HG02970 (cell line): ENCODE results near the gene ALPK3.

ENCODE experiments used
- ATAC-seq: cut with Tn5 transposase; IDR thresholded peaks from one replicate; pipeline ENCODE4 v1.9.1; 2021; ENCODE audit warnings: mild to moderate bottlenecking, moderate library complexity, moderate number of reproducible peaks; ENCODE audit not compliant: unreplicated experiment, low FRiP score

Gene ALPK3

GRCh38 chr15:84798436-84798946 lies 18.7 kb upstream of the ALPK3 start:
- no peak for ATAC-seq

- ATAC-seq = no peak
Measured at GRCh38 chr15:84799511-84800187, 17.5 kb upstream of the ALPK3 start.

- no peak for ATAC-seq
Measured at GRCh38 chr15:84800365-84800806, 16.8 kb upstream of the ALPK3 start.

GRCh38 chr15:84804005-84804900 lies 12.9 kb upstream of the ALPK3 start:
- no peak for ATAC-seq

GRCh38 chr15:84805221-84805620 lies 11.9 kb upstream of the ALPK3 start:
- no peak for ATAC-seq

GRCh38 chr15:84807228-84807627 lies 9.9 kb upstream of the ALPK3 start:
- no peak for ATAC-seq

DNA sequence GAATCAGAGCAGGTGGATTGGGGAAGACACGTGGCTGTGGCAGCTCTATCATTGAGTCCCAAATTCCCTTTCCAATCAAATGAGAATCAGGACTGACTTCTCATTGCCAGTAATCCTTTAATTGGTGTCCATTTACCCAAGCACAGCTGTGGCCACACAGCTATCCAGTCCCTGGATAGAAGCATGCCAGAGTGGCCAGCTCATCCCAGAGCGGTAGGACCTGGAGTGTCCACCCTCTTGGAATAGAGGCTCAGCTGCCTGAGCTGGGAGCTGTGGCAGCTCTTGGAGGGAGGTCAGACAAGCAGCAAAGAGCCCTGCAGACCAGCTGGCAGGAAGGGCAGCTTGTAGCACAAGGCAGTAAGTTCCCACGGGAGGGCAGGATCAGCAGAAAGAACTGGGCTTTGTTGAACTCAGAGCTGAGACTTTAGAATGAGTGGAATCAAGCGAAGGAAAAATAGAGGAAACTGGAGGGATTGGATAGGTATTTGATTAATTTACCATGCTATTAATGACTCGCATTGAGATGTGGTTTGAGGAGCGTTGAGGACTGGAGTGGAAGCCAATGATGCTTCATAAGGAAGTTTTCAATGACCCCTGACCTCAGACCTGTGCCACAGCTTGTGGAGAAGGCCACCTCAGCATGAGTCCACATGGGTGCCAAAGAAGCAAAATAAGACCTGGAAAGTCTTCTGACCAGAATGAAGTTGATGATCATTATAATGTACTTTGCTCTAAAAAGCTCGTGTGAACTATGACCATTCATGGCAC lies 6.9 kb upstream of the ALPK3 start:
- no peak for ATAC-seq

- no peak for ATAC-seq
Measured at GRCh38 chr15:84811151-84811550, 6.0 kb upstream of the ALPK3 start.

DNA sequence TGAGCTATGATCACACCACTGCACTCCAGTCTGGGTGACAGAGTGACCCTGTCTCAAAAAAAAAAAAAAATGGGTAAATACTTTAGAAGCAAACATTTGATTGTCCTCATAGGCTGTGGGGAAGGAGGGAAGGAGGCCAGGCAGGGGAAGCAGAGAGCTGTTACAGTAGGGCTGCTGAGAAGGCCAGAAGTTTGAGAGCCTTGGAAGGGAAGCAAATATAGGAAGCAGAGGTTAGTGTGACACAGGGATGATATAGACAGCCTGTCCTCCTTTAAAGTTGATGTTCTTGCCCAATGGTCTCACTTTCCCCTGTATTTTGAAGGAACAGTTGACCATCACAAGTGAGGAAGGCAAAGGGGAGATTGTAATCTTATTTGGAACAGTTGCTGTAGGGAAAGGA lies 5.3 kb upstream of the ALPK3 start:
- ATAC-seq = no peak

DNA sequence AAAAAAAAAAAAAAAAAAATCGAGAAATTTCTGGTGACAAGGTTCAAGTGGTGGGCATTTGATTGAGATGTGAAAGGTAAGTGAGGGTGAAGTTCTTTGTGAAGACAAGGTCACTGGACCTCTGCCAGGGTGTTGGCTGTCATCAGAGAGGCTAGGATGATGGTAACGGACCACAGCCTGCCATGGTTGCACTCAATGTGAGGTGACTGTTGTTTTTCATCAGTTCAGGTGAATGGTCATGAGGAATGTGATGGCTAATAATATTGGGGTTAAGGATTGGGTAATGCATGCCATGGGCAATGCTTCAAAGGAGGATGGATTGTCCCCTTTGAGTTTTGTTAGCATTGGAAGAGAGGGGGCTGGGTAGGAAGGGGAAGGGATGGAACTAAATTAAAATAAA lies 4.3 kb upstream of the ALPK3 start:
- ATAC-seq = no peak

GRCh38 chr15:84813435-84813834 lies 3.7 kb upstream of the ALPK3 start:
- ATAC-seq = no peak

- no peak for ATAC-seq
Measured at GRCh38 chr15:84813931-84814330, 3.2 kb upstream of the ALPK3 start.

DNA sequence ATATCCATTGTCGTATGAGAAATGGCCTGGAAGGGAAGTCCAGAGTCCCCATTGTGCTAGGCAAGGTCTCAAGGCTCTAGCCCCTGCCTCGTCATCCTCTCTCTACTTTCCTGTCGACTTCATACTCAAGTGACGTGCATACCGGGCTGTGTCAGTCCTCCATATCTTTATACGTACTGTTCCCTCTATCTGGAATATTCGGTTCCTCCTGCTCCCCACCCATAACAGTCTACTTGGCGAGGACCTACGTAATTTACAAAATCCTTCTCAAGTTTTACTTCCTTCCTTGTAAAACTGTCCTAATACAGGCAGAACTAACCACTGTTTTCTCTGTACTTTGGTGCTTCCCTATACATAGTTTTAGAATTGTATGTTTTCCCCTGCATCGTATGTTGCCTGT lies 2.2 kb upstream of the ALPK3 start:
- ATAC-seq = no peak

DNA sequence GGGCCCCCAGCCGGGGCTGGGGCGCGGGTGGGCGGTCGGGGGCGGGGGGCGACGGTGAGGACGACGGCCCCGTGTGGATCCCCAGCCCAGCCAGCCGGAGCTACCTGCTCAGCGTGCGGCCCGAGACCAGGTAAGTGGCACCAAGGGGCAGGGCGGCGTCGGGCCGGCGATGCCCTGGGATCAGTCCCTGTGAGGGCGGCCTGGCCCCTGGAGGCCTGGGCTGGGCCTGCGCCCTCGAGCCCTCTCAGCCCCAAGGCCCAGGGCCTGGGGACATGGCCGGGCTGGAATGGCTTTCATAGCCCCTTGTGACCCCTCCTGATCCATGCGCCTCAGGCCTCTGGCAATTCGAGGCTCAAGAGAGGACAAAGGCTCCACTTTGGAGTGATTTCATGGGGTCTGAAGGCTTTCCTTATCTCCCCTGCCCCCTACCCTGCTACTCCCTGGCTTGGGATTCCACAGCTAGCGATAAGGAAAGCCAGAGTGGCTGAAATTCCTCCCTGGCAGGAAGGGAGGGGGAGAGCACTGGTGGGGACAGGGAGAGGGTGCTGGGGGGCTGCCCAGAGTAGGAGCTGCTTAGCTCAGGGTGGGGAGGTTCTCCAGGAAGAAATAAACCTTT lies 418 bp downstream of the ALPK3 start:
- no peak for ATAC-seq

DNA sequence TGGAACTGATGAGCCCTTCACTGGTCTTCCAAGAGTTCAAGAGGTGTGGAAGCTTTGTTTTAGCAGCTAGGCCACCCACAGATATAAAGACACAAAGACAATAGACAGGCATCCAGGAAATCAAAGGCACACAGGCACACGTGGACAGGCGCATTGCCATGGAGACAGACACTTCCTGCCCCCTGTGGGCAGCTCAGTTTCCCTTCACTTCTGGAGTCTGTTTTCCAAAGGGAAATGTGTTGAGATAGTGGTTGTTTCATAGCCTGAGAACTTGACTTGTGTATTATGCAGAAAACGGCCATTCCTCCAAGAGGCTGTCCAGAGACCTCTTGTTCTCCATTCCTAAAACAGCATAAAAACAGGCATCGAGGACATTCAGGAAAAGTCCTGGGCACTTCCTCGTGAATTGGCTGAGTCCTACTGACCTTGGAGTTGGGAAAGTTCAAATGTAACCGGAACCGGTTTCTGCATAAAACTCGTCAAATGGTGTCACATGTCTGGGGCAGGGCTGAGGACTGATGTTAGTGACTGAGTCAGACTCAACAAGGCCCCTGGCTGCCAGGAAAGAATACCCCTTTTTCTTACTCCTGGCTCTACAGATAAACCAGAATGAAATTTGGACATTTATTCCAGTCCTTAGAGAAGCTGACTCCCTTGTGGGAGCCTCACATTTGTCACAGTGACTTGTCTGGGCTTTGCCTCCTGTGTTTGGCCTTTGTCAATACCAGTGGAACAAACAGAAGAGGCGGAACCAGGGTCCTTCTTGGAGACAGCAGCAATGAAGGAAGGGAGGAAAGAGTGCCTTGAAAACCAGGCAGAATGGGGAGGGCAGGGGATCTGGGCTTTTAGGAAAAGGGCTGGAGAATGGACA lies 1.3 kb downstream of the ALPK3 start:
- ATAC-seq = no peak

DNA sequence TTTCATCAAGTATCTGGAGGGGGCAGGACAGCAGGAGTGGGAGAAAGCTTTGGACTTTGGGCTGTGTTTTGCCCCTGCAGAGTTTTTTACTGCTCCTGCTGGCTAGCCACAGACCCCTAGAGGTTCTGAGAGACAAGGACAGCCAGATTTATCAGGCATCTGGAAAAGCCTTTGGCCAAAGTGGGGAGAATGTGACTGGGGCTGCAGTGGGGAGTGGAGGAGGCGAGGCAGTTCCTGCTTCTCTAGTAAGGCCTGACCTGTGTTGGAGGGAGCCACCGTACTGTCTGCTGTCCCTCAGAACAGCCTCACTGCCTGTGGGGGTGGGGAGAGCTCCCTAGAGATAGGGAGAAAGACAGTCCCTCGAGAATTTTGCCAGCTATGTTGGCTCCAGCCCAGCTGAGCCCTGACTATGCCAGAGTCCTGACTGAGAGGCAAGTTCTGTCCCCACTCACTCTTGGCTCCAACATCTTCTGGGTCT lies 2.2 kb downstream of the ALPK3 start:
- ATAC-seq = no peak

DNA sequence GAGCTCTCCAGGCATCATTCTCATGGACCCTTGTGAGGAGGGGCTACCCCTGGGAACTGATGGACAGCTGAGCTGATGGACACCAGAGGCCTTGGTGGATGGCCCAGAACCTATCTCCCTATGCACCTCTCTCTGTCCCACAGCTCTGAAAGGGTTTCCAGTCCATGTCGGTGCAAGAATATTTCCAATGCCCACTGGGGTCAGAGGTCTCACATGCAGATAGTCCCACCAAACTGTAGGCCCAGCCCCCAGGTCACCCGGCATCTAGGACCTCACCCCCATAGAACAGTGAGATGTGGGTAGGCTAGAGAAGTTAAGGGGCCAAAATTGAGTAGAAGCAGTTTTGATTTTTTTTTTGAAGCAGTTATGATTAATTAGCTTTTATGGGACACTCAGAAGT lies 2.6 kb downstream of the ALPK3 start:
- ATAC-seq = no peak

GRCh38 chr15:84821501-84822021 lies 4.4 kb downstream of the ALPK3 start:
- no peak for ATAC-seq

DNA sequence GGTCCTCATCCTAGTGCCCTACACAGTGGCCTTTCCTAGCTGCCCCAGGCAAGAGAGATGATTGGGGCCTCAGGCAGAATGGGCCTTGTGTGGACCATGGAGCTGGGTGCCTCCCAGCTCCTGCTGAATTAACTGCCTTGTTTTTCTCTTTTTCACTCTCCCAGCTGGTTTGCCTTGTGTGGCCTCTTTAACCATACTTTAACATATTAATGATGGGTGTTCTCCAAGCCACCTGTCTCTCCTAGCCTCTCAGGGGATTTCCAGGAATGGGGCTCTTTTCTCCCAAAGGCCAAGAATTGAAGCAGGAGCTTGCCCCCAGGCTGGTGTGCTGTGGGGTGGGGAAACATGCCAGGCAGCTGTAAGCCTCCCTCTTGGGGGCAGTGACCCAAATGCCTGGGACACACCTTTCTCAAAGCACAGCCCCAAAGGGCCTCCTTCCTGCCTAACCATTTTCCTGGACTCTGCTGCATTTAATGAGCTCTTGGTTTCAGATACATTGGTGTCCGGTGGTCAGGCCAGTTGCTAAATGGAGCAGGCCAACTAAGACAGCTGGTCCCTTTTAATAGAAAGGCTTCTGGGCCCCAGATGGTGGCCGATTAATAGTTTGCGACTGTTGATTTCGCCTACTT lies 5.6 kb downstream of the ALPK3 start:
- no peak for ATAC-seq
